OCI-LY1 (cell line): ENCODE data around the gene DLEU7.

Experiments used
- H2AFZ ChIP-seq: fragments of 200-600 bp; sonication (generic), shearing (Covaris generic); 2 replicates; pipeline ENCODE4 v1.6.0; 2014; ENCODE audit warnings: antibody characterized with exemption, mild to moderate bottlenecking, low read length
- H3F3A ChIP-seq: fragments of 200-600 bp; sonication (generic), shearing (Covaris generic); 2 replicates; pipeline ENCODE4 v1.6.0; 2014; ENCODE audit warnings: mild to moderate bottlenecking, antibody characterized with exemption, low read length, moderate library complexity; ENCODE audit not compliant: insufficient read depth
- H3K27ac ChIP-seq: fragments of 200-600 bp; sonication (generic); 2 replicates; pipeline ENCODE4 v1.5.1; 2014; ENCODE audit warnings: low read length, mixed run types, mild to moderate bottlenecking, low read depth; ENCODE audit not compliant: poor library complexity, severe bottlenecking
- H3K27me3 ChIP-seq: fragments of 200-600 bp; sonication (generic); 2 replicates; pipeline ENCODE4 v1.6.0; 2014; ENCODE audit warnings: antibody characterized with exemption, mild to moderate bottlenecking, low read length, moderate library complexity; ENCODE audit not compliant: insufficient read depth
- H3K36me3 ChIP-seq: fragments of 200-600 bp; sonication (generic); 2 replicates; pipeline ENCODE4 v1.6.1; 2014; ENCODE audit warnings: mild to moderate bottlenecking, antibody characterized with exemption, low read length, moderate library complexity, mixed read lengths; ENCODE audit not compliant: insufficient read depth
- H3K4me1 ChIP-seq: fragments of 200-600 bp; sonication (generic); 2 replicates; pipeline ENCODE4 v1.5.1; 2014; ENCODE audit warnings: mild to moderate bottlenecking, low read length, moderate library complexity; ENCODE audit not compliant: insufficient read depth, severe bottlenecking
- H3K4me2 ChIP-seq: fragments of 200-600 bp; sonication (generic), shearing (Covaris generic); 2 replicates; pipeline ENCODE4 v1.6.1; 2014; ENCODE audit warnings: low read length
- H3K4me3 ChIP-seq: fragments of 200-600 bp; sonication (generic); 2 replicates; pipeline ENCODE4 v1.5.1; 2014; ENCODE audit warnings: low read length, low read depth, mild to moderate bottlenecking, mixed read lengths; ENCODE audit not compliant: poor library complexity, severe bottlenecking
- H3K79me2 ChIP-seq: fragments of 200-600 bp; shearing (Covaris generic); 2 replicates; pipeline ENCODE4 v1.6.1; 2016; ENCODE audit warnings: mixed run types, low read length, mixed read lengths; ENCODE audit not compliant: insufficient read depth
- H3K9ac ChIP-seq: fragments of 200-600 bp; sonication (generic), shearing (Covaris generic); 2 replicates; pipeline ENCODE4 v1.6.1; 2014; ENCODE audit warnings: mild to moderate bottlenecking, low read length, mixed read lengths
- H3K9me2 ChIP-seq: fragments of 200-600 bp; sonication (generic), shearing (Covaris generic); 2 replicates; pipeline ENCODE4 v1.6.1; 2014; ENCODE audit warnings: low read depth, mild to moderate bottlenecking, low read length, mixed read lengths
- H3K9me3 ChIP-seq: fragments of 200-600 bp; shearing (Covaris generic); 2 replicates; pipeline ENCODE4 v1.6.1; 2014; ENCODE audit warnings: low read length, mixed read lengths
- H4K20me1 ChIP-seq: fragments of 200-600 bp; sonication (generic), shearing (Covaris generic); 2 replicates; pipeline ENCODE4 v1.6.0; 2016; ENCODE audit warnings: mild to moderate bottlenecking, low read length; ENCODE audit not compliant: insufficient read depth
- EZH2 ChIP-seq: fragments of 200-600 bp; sonication (generic), shearing (Covaris generic); IDR thresholded peaks from 2 replicates; pipeline ENCODE4 v1.8.0; 2017; ENCODE audit warnings: borderline replicate concordance, mixed run types, mild to moderate bottlenecking, antibody characterized with exemption, low read length, moderate library complexity, mixed read lengths
- TF ChIP-seq, protein P1 (sequence below): fragments of 200-600 bp; sonication (generic), shearing (Covaris generic); IDR thresholded peaks from 2 replicates; pipeline ENCODE4 v1.5.1; 2017; ENCODE audit warnings: mild to moderate bottlenecking, antibody characterized with exemption, low read length, moderate library complexity, mixed read lengths

DLEU7 gene

DNA sequence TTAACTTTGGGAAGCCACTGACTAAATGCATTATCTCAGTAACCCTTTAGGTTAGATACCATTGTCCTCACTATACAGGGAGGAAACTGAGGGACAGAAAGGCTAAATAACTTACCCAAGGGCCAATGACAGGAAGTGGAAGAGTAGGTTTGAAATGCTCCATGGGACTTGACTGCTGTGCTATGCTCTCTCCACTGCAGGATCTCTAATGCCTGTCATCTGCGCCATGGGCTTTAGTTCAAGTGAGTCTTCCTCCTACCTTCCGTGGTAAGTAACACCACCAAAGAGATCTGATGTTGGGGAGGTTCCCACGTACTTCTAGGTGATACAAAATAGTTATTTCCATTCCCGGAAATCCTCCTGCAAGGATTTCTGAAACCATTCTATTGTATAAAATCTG is 3.7 kb downstream of the DLEU7 start:
- TF ChIP-seq, protein P1, sequence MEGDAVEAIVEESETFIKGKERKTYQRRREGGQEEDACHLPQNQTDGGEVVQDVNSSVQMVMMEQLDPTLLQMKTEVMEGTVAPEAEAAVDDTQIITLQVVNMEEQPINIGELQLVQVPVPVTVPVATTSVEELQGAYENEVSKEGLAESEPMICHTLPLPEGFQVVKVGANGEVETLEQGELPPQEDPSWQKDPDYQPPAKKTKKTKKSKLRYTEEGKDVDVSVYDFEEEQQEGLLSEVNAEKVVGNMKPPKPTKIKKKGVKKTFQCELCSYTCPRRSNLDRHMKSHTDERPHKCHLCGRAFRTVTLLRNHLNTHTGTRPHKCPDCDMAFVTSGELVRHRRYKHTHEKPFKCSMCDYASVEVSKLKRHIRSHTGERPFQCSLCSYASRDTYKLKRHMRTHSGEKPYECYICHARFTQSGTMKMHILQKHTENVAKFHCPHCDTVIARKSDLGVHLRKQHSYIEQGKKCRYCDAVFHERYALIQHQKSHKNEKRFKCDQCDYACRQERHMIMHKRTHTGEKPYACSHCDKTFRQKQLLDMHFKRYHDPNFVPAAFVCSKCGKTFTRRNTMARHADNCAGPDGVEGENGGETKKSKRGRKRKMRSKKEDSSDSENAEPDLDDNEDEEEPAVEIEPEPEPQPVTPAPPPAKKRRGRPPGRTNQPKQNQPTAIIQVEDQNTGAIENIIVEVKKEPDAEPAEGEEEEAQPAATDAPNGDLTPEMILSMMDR: no peak
- TF ChIP-seq EZH2: no peak
- H4K20me1 ChIP-seq: no peaks in the 10 kb centered on the region
- no peak overlapping the region for H3K4me2 ChIP-seq
- H3F3A ChIP-seq: no peaks in the 10 kb centered on the region
- no peaks in the 10 kb centered on the region for H3K4me1 ChIP-seq
- H2AFZ ChIP-seq: no peak overlapping the region
- H3K9me2 ChIP-seq: no peaks in the 10 kb centered on the region
- no peaks in the 10 kb centered on the region for H3K36me3 ChIP-seq
- no peaks in the 10 kb centered on the region for H3K9me3 ChIP-seq
- H3K9ac ChIP-seq: no peak overlapping the region
- H3K4me3 ChIP-seq: no peak overlapping the region
- no peaks in the 10 kb centered on the region for H3K79me2 ChIP-seq
- H3K27me3 ChIP-seq: no peaks in the 10 kb centered on the region
- no peak overlapping the region for H3K27ac ChIP-seq

DNA sequence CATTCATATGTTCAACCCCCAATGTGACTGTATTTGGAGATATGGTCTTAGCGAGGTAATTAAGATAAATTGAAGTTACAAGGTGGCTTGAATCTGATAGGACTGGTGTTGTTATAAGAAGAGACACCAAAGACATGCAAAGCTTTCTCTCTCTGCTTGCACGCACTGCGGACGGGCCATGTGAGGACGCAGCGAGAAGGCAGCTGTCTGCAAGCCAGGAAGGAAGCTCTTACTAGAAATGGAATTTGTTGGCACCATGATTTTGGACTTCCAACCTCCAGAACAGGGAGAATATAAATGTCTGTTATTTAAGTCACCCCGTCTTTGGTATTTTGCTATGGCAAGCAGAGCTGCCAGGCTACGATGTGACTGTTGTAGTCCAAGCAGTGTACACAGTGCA is 4.8 kb downstream of the DLEU7 start:
- Histone ChIP-seq H3K27ac (no peak overlapping the region), H3K9ac (no peak overlapping the region), H3K4me3 (no peak overlapping the region), H2AFZ (no peak overlapping the region), H3K9me2 (no peaks in the 10 kb centered on the region), H3K9me3 (no peaks in the 10 kb centered on the region), H3K79me2 (no peaks in the 10 kb centered on the region), H3K4me2 (no peak overlapping the region), H3F3A (no peaks in the 10 kb centered on the region), H3K27me3 (no peaks in the 10 kb centered on the region), H3K4me1 (no peaks in the 10 kb centered on the region), H4K20me1 (no peaks in the 10 kb centered on the region), H3K36me3 (no peaks in the 10 kb centered on the region)
- TF ChIP-seq, protein P1: no peak
- no peak for TF ChIP-seq EZH2

DNA sequence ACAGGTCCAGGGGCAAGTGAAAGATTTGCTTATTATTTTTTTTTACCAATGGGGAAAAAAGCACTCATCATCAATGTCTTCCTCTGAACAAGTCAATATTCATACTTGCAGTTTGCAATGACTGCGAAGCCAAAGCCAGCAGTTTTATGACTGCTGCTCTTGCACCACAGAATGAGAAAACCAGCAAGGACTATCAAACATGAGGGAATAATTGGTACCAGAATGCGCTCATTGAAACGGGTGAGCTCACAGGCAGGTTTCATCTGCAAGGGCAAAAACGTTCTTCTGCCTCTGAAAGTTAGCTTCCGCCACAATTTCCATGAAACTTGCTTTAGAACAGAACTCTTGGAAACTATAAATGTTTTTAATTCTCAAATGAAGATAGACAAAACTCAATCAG is 5.5 kb downstream of the DLEU7 start:
- Histone ChIP-seq H3K4me3 (no peak overlapping the region), H4K20me1 (no peaks in the 10 kb centered on the region), H2AFZ (no peak overlapping the region), H3K27ac (no peak overlapping the region), H3K79me2 (no peaks in the 10 kb centered on the region), H3K27me3 (no peaks in the 10 kb centered on the region), H3K4me2 (no peak overlapping the region), H3K9me3 (no peaks in the 10 kb centered on the region), H3K36me3 (no peaks in the 10 kb centered on the region), H3K9me2 (no peaks in the 10 kb centered on the region), H3K9ac (no peak overlapping the region), H3F3A (no peaks in the 10 kb centered on the region), H3K4me1 (no peaks in the 10 kb centered on the region)
- TF ChIP-seq, protein P1: no peak
- TF ChIP-seq EZH2: no peak
